Body of pancreas (tissue), 4 donors: ENCODE data around the gene NRG3. TPM values are rescaled to one million over a fixed set of nuclear protein-coding genes. Genes with fewer than 3 reads are reported as not detected.
"Not testable (repeated sequence)": the region's sequence is repeated elsewhere in the genome, so short reads cannot be mapped to it uniquely, and the experiment has no call there.

Source experiments
- ATAC-seq: fragments of 150-250 bp; one replicate; pipeline ENCODE4 v1.9.1; 2016
- DNase-seq, 4 donors: peaks; one replicate each; pipeline ENCODE4 v3.0.0-alpha.2; 2019
- H3K27ac ChIP-seq, 4 donors: fragments of 200-600 bp; sonication (generic); 1 replicate in 3 of 4; 2 replicates in 1 of 4; pipeline versions ENCODE4 v1.5.1 to v1.6.1; 2016 to 2019; ENCODE audit warnings: mild to moderate bottlenecking in 1 of 4, mixed read lengths in 1 of 4, moderate library complexity in 1 of 4
- H3K27me3 ChIP-seq, 2 donors: fragments of 200-600 bp; sonication (generic); one replicate each; pipeline ENCODE4 v1.6.0; 2016; ENCODE audit warnings: mild to moderate bottlenecking in 1 of 2
- H3K36me3 ChIP-seq, 2 donors: fragments of 200-600 bp; sonication (generic); replicated peaks in 1 of 2; 2 replicates each; pipeline ENCODE4 v1.5.1; 2016; ENCODE audit warnings: low read depth in 2 of 2; ENCODE audit not compliant: insufficient read depth in 1 of 2
- H3K4me1 ChIP-seq: fragments of 200-600 bp; sonication (generic); one replicate; pipeline ENCODE4 v1.6.0; 2016
- H3K4me3 ChIP-seq, 2 donors: fragments of 200-600 bp; sonication (generic); 1 replicate in 1 of 2; 2 replicates in 1 of 2; pipeline ENCODE4 v1.5.1; 2016 to 2019
- H3K9me3 ChIP-seq, 3 donors: fragments of 200-600 bp; sonication (generic); 1 replicate in 2 of 3; 2 replicates in 1 of 3; pipeline ENCODE4 v1.5.1; 2016
- POLR2A ChIP-seq, 3 donors: fragments of 450-650 bp; IDR thresholded peaks; one replicate each; pipeline ENCODE4 v1.6.1; 2016; ENCODE audit warnings: antibody characterized with exemption in 3 of 3, mild to moderate bottlenecking in 2 of 3
- WGBS, 2 donors: methylation state at CpG; one replicate each; pipeline ENCODE4 v1.1.5; 2017; 5-methylcytosine and 5-hydroxymethylcytosine counted together
- intact Hi-C: fragments of 100-400 bp; cut with DNase I; formaldehyde crosslinking; loops from one replicate; pipeline ENCODE4 v1.15.1; 2023
- total RNA-seq, 2 donors: library from RNA; depleted of rRNA; stranded (reverse); fragments of >200 nt; gene quantifications; one replicate each; pipeline ENCODE4 v1.1.0, GENCODE V29; 2016
- TF ChIP-seq, protein P1 (sequence below), 7 experiments: fragments of 450-650 bp in 4 of 7; fragments of 200-600 bp in 3 of 7; sonication (generic) in 3 of 7; IDR thresholded peaks; one replicate each; pipeline ENCODE4 v1.5.1; 2016 to 2019; ENCODE audit warnings: antibody characterized with exemption in 7 of 7

NRG3 gene
- total RNA-seq, 2 donors from 2014 or later, result 0.26 TPM; not detected in 1

DNA sequence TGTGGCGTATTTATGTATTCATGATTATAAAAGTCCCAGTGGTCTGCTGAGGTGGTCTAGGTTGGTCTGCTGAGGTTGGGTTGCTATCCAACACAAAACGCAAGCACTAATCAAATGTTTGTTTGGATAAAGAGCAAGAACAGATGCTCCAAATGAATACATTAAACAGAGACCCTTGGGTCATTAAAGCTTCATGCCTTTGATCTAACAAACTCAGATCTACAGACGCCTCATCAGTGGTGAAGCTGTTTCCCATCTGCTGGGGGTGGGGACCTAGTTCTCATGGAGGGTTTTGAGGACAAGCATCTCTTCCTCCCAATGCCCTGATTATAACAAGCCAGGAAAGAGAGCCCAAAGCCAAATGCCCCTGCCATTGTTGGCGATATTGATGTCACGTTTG, 786.7 kb downstream of the NRG3 start:
- no peaks in the 10 kb centered on the region for H3K36me3 ChIP-seq
- no peaks in the 10 kb centered on the region for H3K4me1 ChIP-seq
- no peaks in the 10 kb centered on the region for H3K27me3 ChIP-seq
- TF ChIP-seq, protein P1, sequence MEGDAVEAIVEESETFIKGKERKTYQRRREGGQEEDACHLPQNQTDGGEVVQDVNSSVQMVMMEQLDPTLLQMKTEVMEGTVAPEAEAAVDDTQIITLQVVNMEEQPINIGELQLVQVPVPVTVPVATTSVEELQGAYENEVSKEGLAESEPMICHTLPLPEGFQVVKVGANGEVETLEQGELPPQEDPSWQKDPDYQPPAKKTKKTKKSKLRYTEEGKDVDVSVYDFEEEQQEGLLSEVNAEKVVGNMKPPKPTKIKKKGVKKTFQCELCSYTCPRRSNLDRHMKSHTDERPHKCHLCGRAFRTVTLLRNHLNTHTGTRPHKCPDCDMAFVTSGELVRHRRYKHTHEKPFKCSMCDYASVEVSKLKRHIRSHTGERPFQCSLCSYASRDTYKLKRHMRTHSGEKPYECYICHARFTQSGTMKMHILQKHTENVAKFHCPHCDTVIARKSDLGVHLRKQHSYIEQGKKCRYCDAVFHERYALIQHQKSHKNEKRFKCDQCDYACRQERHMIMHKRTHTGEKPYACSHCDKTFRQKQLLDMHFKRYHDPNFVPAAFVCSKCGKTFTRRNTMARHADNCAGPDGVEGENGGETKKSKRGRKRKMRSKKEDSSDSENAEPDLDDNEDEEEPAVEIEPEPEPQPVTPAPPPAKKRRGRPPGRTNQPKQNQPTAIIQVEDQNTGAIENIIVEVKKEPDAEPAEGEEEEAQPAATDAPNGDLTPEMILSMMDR (IDR thresholded peaks at IDR 0.05), result no peak
- no peak for TF ChIP-seq POLR2A (IDR thresholded peaks at IDR 0.05)
- 76 to 86% methylated on average over 5 of the region's 5 CpGs for WGBS, 2 donors
- no peak overlapping the region for H3K27ac ChIP-seq
- no peak for ATAC-seq
- DNase-seq, result no peak
- no peaks in the 10 kb centered on the region for H3K9me3 ChIP-seq
- H3K4me3 ChIP-seq, result no peak overlapping the region
- intact Hi-C loops, result no loop called here

DNA sequence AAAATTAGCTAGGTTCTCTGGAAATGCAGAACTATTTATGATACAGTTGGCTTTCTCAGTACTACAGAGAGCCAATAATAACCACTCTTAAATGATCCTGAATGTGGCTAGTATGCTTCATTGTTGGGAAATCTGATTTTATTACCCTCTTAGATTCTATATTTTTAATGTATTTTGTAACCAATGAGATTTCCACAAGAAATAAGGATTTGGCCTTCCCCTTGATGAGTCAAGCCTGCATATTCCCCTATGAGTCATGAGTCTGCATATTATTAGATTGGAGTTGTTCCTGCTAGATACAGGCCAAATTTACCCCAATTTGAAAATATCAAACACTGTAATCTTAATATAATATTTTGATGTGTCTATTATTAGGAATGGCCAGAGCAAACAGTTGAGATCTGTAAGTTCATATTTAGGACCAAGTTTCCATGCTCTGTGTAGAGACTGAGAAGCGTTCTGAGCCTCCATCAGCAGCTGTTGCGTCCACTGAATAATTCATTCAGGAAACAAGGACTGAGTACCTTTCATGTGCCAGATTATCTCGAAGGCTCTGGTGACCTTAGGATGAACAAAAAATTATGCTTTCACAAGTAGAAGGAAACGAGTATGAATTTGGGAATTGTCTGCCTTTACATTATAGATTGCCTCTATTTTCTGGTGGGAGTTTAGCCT, 793.4 kb downstream of the NRG3 start:
- no peaks in the 10 kb centered on the region for H3K36me3 ChIP-seq
- no peaks in the 10 kb centered on the region for H3K27me3 ChIP-seq
- TF ChIP-seq POLR2A (IDR thresholded peaks at IDR 0.05), result no peak
- TF ChIP-seq, protein P1 (IDR thresholded peaks at IDR 0.05), result no peak
- no peak overlapping the region for H3K4me3 ChIP-seq
- DNase-seq (no peak), ATAC-seq (no peak)
- no peaks in the 10 kb centered on the region for H3K9me3 ChIP-seq
- 75 to 76% methylated on average over 4 of the region's 4 CpGs for WGBS, 2 donors
- intact Hi-C loops, result no loop called here
- H3K4me1 ChIP-seq, result no peaks in the 10 kb centered on the region
- no peak overlapping the region for H3K27ac ChIP-seq

DNA sequence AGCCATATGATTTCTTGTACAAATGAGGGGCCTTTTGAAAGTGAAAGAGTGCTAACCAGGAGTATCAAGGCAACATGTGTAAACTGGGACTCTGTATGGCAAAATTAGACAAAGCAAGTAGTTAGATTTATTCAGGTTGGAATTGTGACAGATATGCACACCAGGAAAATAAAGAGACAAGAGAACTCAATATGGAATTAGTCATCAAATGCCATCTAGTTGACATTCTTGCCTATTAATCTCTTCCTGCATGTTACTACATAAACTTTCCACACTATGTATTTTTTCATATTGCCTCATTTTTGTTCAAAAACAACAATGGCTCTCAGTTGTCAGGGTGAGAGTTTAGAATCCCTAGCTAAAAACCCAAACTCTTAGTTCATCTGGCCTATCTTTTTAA, 799.0 kb downstream of the NRG3 start:
- Histone ChIP-seq H3K9me3 (no peaks in the 10 kb centered on the region), H3K36me3 (no peaks in the 10 kb centered on the region), H3K27me3 (no peaks in the 10 kb centered on the region), H3K27ac (no peak overlapping the region), H3K4me3 (no peak overlapping the region), H3K4me1 (no peaks in the 10 kb centered on the region)
- no peak for DNase-seq
- no peak for TF ChIP-seq POLR2A (IDR thresholded peaks at IDR 0.05)
- TF ChIP-seq, protein P1 (IDR thresholded peaks at IDR 0.05), result no peak
- intact Hi-C loops, result no loop called here
- no peak for ATAC-seq

DNA sequence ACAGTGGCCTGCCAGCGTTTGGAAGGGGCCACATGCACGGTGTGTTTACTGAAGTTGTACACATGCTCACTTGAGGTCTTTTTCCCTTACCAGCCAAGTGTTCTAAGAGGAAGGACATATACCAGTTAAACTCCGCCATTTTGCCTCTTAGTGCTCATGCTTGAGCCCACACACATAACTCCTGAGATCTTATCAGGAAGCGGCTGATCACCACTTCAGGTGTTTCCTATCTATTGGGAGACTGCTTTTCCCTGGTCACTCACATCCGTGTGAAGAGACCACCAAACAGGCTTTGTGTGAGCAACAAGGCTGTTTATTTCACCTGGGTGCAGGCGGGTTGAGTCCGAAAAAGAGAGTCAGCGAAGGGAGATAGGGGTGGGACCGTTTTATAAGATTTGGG, 802.9 kb downstream of the NRG3 start:
- H3K9me3 ChIP-seq, intact Hi-C loops, DNase-seq, H3K27me3 ChIP-seq, H3K4me3 ChIP-seq, H3K36me3 ChIP-seq, H3K4me1 ChIP-seq, ATAC-seq, H3K27ac ChIP-seq: not testable (repeated sequence)
- 83 to 92% methylated on average over 9 of the region's 9 CpGs for WGBS, 2 donors

DNA sequence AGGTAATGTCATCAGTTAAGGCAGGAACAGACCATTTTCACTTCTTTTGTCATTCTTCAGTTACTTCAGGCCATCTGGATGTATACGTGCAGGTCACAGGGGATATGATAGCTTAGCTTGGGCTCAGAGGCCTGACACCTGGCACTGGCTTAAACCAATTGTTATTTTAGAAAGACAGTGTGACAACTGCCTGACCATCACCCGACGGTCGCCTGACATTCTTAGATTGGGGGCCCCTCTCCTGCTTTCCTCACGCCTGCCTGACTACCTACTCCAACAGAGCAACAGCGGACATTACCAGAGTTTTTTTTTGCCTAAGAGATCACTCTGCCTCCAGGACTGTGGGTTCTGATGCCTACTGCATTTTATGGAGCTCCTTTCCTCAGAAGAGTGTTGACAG, 803.5 kb downstream of the NRG3 start:
- H3K4me3 ChIP-seq, H3K36me3 ChIP-seq, DNase-seq, H3K9me3 ChIP-seq, H3K27me3 ChIP-seq, ATAC-seq, intact Hi-C loops, H3K27ac ChIP-seq, H3K4me1 ChIP-seq: not testable (repeated sequence)
- WGBS, 2 donors, result 85 to 86% methylated on average over 6 of the region's 6 CpGs

DNA sequence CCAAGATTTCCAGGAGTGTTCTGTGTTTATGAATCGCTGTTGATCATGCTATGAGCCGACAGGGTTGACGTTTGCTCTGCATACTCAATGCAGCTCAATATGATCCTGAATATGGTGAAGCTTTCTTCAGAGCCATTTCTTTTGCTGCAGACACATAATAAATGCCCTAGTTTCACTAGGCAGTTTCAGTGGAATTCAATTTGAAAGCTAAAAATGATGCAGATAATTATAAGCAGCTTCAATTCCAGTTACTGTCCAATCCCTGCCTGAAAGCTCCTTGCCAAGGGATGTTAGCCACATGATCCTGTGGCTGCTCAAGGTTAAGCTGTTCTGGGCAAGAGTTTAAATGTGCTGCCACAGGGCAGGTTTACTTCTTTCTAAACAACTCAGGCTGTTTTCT, 805.6 kb downstream of the NRG3 start:
- H3K4me1 ChIP-seq, result no peaks in the 10 kb centered on the region
- TF ChIP-seq, protein P1 (IDR thresholded peaks at IDR 0.05), result no peak
- TF ChIP-seq POLR2A (IDR thresholded peaks at IDR 0.05), result no peak
- H3K27ac ChIP-seq, result no peak overlapping the region
- H3K9me3 ChIP-seq, result no peaks in the 10 kb centered on the region
- ATAC-seq (no peak), DNase-seq (no peak)
- H3K36me3 ChIP-seq, result no peaks in the 10 kb centered on the region
- intact Hi-C loops, result no loop called here
- H3K4me3 ChIP-seq, result no peak overlapping the region
- H3K27me3 ChIP-seq, result no peaks in the 10 kb centered on the region
- 54 to 82% methylated on average over 3 of the region's 3 CpGs for WGBS, 2 donors
